DMS79 treated with DMSO at 0.1 percent for 48 hours (cell line): ENCODE measurements around the gene SULT1C3.
"Not testable (repeated sequence)": the region's sequence is repeated elsewhere in the genome, so short reads cannot be mapped to it uniquely, and the experiment has no call there.

Source experiments
- DNase-seq: peaks from one replicate; lab custom pipeline; 2025; lab: John Stamatoyannopoulos, UW

The SULT1C3 gene

GRCh38 chr2:108244667-108245414, 5.1 kb downstream of the SULT1C3 start:
- no peak for DNase-seq

DNA sequence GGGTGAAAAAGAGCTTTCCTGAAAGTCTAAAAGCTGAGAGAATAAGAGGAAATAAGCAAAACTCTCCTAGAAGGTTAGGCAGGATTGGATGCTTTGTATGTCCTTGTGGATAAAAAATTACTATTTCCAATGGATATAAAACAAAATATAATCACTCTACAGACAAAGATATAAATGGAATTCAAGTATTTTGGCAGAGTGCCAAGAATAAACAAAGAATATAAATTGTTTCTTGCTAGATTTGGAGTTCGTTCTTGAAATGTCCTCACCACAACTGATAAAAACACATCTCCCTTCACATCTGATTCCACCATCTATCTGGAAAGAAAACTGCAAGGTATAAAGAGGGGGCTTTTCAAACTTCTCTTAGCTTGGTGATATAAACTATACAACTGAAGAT, 13.3 kb downstream of the SULT1C3 start:
- DNase-seq, result peak; percentile 6

- DNase-seq, result no peak
Observed at GRCh38 chr2:108257757-108258331, 18.1 kb downstream of the SULT1C3 start.

- no peak for DNase-seq
Observed at GRCh38 chr2:108260773-108261172, 21.0 kb downstream of the SULT1C3 start.

DNA sequence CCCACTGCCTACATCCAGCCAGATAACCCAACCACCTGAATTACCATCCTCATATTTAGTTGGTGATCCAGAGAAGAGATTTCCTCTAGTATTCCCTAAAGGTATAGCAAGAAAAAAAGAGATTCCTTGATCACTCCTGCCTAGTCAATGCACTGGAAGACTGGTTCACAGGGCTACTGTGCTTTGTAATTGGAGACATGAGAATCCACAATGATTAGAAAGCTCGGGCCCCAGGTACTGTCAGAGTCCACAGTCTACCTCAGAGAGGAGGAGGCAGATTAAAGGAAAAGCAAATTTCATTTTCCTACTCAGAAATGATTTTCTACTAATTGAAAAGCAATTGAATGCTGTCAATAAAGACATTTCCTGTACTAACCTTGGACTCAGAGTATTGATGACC, 22.3 kb downstream of the SULT1C3 start:
- DNase-seq, result no peak

- no peak for DNase-seq
Observed at GRCh38 chr2:108263401-108263800, 23.6 kb downstream of the SULT1C3 start.

GRCh38 chr2:108266218-108266617, 26.4 kb downstream of the SULT1C3 start:
- no peak for DNase-seq

DNA sequence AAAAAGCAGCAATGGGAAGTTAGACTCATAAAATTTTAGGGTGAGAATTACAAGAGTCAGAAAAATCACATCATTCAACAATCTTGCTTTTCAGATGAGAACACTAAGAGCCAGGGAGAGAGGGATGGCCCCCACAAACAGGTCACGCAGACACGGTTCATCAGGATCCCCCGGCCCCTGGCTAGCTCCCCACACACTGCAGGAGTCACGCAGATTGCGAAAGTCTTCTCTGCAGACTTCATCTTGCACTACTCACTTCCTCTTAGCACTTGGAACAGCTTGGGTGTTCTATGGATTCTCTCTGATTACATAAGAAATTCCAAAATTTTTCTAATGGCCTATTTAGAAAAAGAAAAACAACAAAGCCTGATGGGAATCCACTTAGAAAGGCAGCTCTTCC, 27.3 kb downstream of the SULT1C3 start:
- no peak for DNase-seq

GRCh38 chr2:108268001-108268400, 28.2 kb downstream of the SULT1C3 start:
- DNase-seq, result no peak

DNA sequence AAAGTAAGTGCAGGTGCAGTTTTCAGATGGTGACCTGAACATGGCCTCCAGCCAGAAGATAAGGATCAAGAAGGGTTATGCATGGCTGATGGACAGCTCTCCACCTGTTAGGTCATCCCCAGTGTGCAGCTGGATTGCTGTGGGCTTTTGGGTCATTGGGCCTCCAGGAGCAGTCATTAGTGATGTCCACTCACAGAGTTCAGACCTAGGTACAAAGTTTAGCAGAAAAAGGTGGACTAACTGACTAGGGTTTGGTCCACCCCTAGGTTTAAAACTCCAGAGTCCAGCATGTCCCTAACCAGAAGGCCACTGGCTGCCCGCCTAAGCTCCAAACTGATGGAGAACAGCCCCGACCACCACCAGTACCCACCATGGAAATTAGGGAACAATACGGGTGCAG, 30.6 kb downstream of the SULT1C3 start:
- no peak for DNase-seq

DNA sequence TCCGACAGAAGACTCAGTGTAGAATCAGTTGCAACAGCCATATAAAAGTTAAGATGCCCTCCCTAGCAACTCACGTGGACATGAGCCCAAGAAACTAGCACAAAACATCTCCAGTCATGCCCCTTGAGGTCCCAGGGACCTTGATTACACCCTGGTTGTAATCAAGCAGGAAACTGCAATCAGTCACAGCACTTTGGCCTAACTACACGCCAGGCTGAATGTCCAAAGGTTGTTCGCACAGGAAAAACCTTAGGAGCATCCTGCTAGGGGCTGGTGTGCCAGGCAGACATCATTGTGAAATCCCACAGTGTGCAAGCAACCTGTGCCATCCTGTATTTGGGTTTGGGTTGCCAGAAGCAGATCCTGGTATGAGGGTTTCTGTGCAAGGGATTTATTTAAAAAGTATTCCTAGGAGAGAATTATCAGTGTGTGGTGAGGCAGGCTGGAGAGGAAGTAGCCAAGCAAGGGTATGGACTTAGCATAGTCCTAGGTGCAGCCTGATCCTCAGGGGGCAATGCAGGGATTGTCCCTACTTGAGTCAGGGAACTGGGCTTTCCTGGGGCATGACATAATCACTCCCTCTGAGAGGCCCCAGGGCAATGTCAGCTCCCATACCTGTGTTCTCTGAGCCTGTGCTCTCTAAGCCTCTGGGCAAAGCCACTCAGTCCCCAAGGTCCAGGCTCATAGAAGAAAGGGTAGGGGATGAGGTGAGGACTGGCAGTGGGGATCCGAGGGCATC, 31.2 kb downstream of the SULT1C3 start:
- no peak for DNase-seq

DNA sequence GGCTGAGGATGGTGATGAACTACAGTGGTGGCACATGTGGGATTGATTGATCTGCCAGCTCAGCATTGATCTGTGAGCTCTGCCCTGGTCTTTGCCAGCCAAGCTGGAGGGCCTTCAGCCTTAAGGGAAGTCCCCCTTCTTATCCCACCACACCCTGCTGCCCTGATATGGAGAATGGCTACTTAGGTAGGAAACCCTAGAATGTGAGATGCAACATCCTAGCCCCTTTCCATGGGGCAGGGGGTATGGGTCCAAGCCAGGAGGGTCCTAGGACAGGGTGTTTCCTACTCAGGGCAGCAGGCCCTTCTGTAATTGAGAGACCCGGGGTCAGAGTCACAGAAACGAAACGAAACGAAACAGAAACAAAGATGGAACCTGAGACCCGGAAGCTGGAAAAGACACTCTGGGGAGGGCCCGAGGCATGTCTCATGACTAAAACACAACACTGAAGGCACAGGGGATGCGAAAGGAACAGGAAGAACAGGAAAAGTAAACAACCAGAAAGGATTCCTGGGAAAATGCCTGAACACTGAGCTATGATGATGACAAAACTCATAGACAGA, 32.0 kb downstream of the SULT1C3 start:
- no peak for DNase-seq

DNA sequence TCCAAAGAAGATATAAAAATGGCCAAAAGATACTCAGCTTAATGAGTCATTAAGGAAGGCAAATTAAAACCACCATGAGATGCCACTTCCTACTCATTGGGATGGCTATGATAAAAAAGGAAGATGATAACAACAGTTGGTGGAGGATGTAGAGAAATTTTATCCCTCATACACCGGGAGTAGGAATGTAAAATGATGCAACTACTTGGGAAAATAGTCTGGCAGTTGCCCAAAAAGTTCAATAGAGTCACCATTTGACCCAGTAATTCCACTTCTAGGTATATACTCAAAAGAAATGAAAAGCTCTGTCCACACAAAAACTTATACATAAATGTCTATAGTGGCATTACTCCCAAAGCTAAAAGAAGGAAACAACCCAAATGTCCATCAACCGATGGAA, 38.9 kb downstream of the SULT1C3 start:
- DNase-seq, result no peak

- no peak for DNase-seq
Observed at GRCh38 chr2:108279468-108279867, 39.7 kb downstream of the SULT1C3 start.

GRCh38 chr2:108280466-108280865, 40.7 kb downstream of the SULT1C3 start:
- DNase-seq, result no peak

- DNase-seq, result not testable (repeated sequence)
Observed at GRCh38 chr2:108284566-108284965, 44.8 kb downstream of the SULT1C3 start.

DNA sequence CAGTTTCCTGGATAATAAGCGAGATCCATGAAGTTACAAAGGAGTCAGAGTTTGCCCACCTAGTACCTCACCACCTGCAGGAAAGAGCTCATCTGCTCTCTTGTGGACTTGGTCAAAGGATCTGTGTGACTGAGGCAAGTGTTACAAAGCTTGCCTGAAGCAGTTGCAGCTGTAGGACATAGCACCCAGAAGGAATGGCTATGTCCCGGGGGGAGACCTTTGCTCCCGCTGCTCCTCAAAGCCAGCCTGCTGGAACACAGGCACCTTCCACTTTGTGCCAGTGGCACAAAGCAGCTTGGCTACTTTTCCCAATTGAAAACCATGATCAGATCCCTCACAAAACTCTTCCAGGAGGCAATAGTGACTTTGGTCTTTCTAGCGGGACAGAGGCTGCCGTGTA, 45.8 kb downstream of the SULT1C3 start:
- DNase-seq, result no peak

DNA sequence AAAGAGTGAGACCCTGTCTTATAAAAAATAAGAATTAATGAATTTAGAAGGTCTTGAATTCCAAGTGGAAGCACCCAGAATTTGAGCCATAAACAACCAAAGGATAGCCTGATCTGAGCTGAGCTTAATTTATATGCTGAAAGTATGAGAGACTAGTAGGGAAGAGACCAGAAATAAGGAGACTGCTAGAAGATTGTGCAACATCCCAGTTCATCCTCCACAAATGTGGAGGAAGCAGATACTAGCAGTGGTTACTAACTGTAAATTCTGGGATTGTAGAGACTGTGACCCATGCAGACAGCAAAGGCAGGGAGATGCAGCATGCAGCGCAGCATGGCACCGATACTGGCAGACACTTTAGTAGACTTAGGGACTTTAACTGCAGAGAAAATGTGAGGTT, 47.4 kb downstream of the SULT1C3 start:
- no peak for DNase-seq

DNA sequence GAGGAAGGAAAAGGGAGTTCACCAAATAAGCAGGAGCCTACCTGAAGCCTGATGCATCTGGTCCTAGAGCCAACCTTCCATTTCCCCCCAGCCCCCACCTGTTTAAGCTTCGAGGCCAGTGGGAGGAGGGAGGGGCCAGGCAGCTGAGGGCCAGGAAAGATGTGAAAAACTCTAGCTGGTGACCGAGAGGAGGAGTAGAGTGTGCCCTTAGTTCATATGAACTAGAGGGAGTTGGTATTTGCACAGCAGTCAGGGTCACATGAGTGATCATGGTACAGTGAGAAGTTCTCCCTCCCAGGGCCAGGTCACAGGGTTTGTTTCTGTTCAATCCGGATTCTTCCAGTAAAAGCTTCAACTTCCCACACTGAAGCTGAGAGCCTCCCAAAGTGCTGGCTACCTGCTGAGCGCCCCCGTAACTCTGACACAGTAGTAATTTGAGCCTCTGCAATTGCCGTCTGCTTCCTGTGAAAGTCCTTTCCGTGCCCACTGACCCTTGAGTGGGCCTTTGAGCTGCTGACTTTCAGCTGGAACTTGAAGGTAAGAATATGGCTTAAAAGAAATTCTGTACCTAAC, 48.9 kb downstream of the SULT1C3 start, which contains the start of gene SULT1C2:
Gene SULT1C2 (plus strand): TSS at position 362 of the 573 bp plus-strand sequence. CDS start 4,773 bp downstream, outside the sequence.
- DNase-seq, result peak; percentile 94

- no peak for DNase-seq
Observed at GRCh38 chr2:108293850-108294249, 54.1 kb downstream of the SULT1C3 start.

DNA sequence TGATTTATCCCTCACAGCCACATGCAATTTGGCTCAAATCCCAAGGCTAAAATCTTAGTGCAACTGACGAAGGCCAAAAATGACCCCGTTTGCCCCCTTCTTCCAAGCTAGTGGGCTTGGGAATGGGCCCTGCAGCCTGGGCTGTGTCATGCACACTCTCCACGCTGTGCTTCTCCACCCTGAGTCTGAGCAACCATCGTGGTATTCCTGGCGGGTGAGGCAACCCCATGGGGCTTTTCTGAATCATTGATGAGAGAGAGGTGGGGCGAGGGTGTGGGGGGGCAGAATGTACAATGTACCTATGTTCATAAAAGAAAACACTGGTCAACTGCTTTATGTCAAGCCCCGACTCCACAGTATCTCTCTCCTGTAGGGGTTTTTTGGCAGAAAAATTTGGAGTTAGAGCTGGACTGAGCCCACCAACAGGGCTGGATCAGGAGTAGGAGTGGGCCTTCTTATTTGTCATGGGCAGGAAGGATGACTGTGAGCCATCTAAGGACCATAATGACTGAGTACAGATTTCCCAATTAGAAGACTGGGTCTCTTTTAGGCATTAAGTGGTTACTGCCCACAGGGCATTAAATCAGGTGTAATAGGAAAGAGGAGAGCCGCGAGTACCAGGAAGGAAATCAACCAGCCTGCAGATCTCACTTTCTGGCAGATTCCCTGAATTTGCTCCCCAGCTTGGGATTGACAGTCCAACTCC, 57.8 kb downstream of the SULT1C3 start:
- DNase-seq, result no peak

DNA sequence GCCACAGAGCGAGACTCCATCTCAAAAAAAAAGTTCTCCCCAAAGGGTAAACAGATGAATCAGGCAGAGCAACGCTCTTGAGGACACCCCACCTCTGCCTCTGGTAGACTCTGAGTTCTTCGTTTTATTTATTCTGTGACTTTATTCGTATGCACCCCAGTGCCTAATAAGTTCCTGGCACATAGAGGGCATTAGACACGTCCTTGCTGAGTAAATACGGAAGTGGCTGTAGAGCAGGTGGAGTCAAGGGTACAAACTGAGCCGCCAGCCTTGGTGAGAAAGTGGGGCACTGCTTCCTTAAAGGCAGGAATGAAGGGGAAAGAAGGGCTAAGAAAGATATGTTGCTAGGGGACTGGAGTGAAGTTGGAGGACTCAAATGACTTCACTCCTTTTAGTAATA, 61.8 kb downstream of the SULT1C3 start:
- DNase-seq, result no peak
